Prostate gland (tissue), 2 donors: Measurements from ENCODE around the gene DEAF1. TPM values are rescaled to one million over a fixed set of nuclear protein-coding genes. Genes with fewer than 3 reads are reported as not detected.
"Not testable (repeated sequence)": the region's sequence is repeated elsewhere in the genome, so short reads cannot be mapped to it uniquely, and the experiment has no call there.

Source experiments
- DNase-seq: peaks from one replicate; pipeline ENCODE4 v3.0.0-alpha.2; 2019; ENCODE audit warnings: low spot score
- H3K27ac ChIP-seq, 2 donors: fragments of 200-600 bp; sonication (generic); 2 replicates each; pipeline ENCODE4 v1.5.1; 2017 to 2019
- H3K27me3 ChIP-seq: fragments of 200-600 bp; sonication (generic); replicated peaks from 2 replicates; pipeline ENCODE4 v1.5.1; 2019; ENCODE audit not compliant: insufficient read depth
- H3K36me3 ChIP-seq, 2 donors: fragments of 200-600 bp; sonication (generic); 1 replicate in 1 of 2; 2 replicates in 1 of 2; pipeline versions ENCODE4 v1.5.1 to v1.8.1; 2017 to 2019
- H3K4me1 ChIP-seq: fragments of 200-600 bp; sonication (generic); replicated peaks from 2 replicates; pipeline ENCODE4 v1.5.1; 2019
- H3K4me3 ChIP-seq, 2 donors: fragments of 200-600 bp; sonication (generic); 2 replicates each; pipeline ENCODE4 v1.5.1; 2017 to 2019
- H3K9me3 ChIP-seq: fragments of 200-600 bp; sonication (generic); 2 replicates; pipeline ENCODE4 v1.5.1; 2017
- POLR2A ChIP-seq: fragments of 450-650 bp; IDR thresholded peaks from one replicate; pipeline ENCODE4 v1.6.1; 2016; ENCODE audit warnings: antibody characterized with exemption, mild to moderate bottlenecking
- POLR2AphosphoS5 ChIP-seq: sonication (generic); formaldehyde crosslinking; IDR thresholded peaks from one replicate; pipeline ENCODE4 v1.6.1; 2017; ENCODE audit warnings: antibody characterized with exemption
- WGBS: methylation state at CpG from one replicate; pipeline ENCODE4 v1.1.5; 2018; 5-methylcytosine and 5-hydroxymethylcytosine counted together
- intact Hi-C: fragments of 100-400 bp; cut with DNase I; formaldehyde crosslinking; loops from one replicate; pipeline ENCODE4 v1.14.2; 2022
- total RNA-seq, 2 donors: library from RNA; depleted of rRNA; stranded (reverse); fragments of >200 nt; gene quantifications; one replicate each; pipeline ENCODE4 v1.1.0, GENCODE V29; 2016
- TF ChIP-seq, protein P1 (sequence below), 4 experiments: fragments of 200-600 bp in 2 of 4; fragments of 450-650 bp in 2 of 4; sonication (generic) in 2 of 4; IDR thresholded peaks; 1 replicate in 3 of 4; 2 replicates in 1 of 4; pipeline ENCODE4 v1.5.1; 2016 to 2019; ENCODE audit warnings: antibody characterized with exemption in 4 of 4, mild to moderate bottlenecking in 2 of 4, moderate library complexity in 2 of 4

The DEAF1 gene
- total RNA-seq, 2 donors from 2014 or later, result 53.5 to 102 TPM

GRCh38 chr11:655036-655726 is 39.8 kb downstream of the DEAF1 start:
- no peaks in the 10 kb centered on the region for H3K27me3 ChIP-seq
- H3K9me3 ChIP-seq, result no peaks in the 10 kb centered on the region
- intact Hi-C loops, result no loop called here
- no peaks in the 10 kb centered on the region for H3K4me1 ChIP-seq
- H3K4me3 ChIP-seq, result no peak overlapping the region
- H3K27ac ChIP-seq, result no peak overlapping the region
- no peaks in the 10 kb centered on the region for H3K36me3 ChIP-seq
- DNase-seq, result no peak
- TF ChIP-seq POLR2AphosphoS5 (no peak), POLR2A (no peak)
- TF ChIP-seq, protein P1, sequence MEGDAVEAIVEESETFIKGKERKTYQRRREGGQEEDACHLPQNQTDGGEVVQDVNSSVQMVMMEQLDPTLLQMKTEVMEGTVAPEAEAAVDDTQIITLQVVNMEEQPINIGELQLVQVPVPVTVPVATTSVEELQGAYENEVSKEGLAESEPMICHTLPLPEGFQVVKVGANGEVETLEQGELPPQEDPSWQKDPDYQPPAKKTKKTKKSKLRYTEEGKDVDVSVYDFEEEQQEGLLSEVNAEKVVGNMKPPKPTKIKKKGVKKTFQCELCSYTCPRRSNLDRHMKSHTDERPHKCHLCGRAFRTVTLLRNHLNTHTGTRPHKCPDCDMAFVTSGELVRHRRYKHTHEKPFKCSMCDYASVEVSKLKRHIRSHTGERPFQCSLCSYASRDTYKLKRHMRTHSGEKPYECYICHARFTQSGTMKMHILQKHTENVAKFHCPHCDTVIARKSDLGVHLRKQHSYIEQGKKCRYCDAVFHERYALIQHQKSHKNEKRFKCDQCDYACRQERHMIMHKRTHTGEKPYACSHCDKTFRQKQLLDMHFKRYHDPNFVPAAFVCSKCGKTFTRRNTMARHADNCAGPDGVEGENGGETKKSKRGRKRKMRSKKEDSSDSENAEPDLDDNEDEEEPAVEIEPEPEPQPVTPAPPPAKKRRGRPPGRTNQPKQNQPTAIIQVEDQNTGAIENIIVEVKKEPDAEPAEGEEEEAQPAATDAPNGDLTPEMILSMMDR (IDR thresholded peaks at IDR 0.05), result no peak
- WGBS, result 83% methylated on average over 30 of the region's 30 CpGs

DNA sequence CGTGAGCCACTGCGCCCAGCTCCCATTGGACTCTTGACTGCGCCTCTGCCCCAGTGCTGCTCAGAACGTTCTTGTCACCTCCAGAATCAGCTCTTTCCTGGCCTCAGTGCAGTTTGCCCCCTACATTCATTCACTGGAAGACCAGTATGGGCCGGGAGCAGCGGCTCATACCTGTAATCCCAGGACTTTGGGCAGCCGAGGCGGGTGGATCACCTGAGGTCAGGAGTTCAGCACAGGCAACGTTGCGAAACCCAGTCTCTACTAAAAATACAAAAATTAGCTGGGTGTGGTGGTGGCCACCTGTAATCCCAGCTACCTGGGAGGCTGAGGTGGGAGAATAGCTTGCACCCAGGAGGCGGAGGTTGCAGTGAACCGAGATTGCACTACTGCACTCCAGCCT is 40.6 kb downstream of the DEAF1 start:
- DNase-seq, H3K36me3 ChIP-seq, H3K4me1 ChIP-seq, H3K4me3 ChIP-seq, H3K9me3 ChIP-seq, intact Hi-C loops, H3K27me3 ChIP-seq, H3K27ac ChIP-seq: not testable (repeated sequence)
- 95% methylated on average over 12 of the region's 12 CpGs for WGBS

- DNase-seq, result no peak
- H3K36me3 ChIP-seq, result no peaks in the 10 kb centered on the region
- no peaks in the 10 kb centered on the region for H3K27me3 ChIP-seq
- H3K4me3 ChIP-seq, result no peak overlapping the region
- H3K9me3 ChIP-seq, result no peaks in the 10 kb centered on the region
- no peak overlapping the region for H3K27ac ChIP-seq
- intact Hi-C loops, result no loop called here
- 98% methylated on average over 15 of the region's 15 CpGs for WGBS
- TF ChIP-seq, protein P1 (IDR thresholded peaks at IDR 0.05), result no peak
- TF ChIP-seq POLR2AphosphoS5, result no peak
- no peak for TF ChIP-seq POLR2A
- no peaks in the 10 kb centered on the region for H3K4me1 ChIP-seq
These were observed 41.2 kb downstream of the DEAF1 start for GRCh38 chr11:653837-654236.

- H3K4me3 ChIP-seq, intact Hi-C loops, H3K9me3 ChIP-seq, H3K4me1 ChIP-seq, H3K27me3 ChIP-seq, DNase-seq, H3K36me3 ChIP-seq, H3K27ac ChIP-seq: not testable (repeated sequence)
- 91% methylated on average over 14 of the region's 14 CpGs for WGBS
These were observed 41.9 kb downstream of the DEAF1 start for GRCh38 chr11:653136-653535.

DNA sequence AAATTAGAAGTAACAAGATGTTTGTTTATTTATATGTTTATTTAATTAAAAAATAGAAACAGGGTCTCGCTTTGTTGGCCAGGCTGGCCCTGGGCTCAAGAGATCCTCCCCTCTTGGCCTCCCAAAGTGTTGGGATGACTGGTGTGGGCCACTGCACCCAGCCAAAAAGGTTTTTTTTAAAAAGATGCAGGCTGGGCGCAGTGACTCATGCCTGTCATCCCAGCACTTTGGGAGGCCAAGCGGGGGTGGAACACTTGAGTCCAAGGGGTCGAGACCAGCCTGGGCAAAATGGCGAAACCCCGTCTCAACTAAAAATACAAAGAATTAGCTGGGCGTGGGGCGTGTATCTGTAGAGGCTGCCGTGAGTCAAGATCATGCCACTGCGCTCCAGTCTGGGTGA is 44.5 kb downstream of the DEAF1 start:
- WGBS, result 94% methylated on average over 10 of the region's 10 CpGs
- Histone ChIP-seq H3K4me3 (no peak overlapping the region), H3K9me3 (no peaks in the 10 kb centered on the region), H3K36me3 (no peaks in the 10 kb centered on the region), H3K4me1 (no peaks in the 10 kb centered on the region), H3K27me3 (no peaks in the 10 kb centered on the region), H3K27ac (no peak overlapping the region)
- intact Hi-C loops, result no loop called here
- no peak for TF ChIP-seq POLR2AphosphoS5
- TF ChIP-seq, protein P1 (IDR thresholded peaks at IDR 0.05), result no peak
- TF ChIP-seq POLR2A, result no peak
- DNase-seq, result no peak

DNA sequence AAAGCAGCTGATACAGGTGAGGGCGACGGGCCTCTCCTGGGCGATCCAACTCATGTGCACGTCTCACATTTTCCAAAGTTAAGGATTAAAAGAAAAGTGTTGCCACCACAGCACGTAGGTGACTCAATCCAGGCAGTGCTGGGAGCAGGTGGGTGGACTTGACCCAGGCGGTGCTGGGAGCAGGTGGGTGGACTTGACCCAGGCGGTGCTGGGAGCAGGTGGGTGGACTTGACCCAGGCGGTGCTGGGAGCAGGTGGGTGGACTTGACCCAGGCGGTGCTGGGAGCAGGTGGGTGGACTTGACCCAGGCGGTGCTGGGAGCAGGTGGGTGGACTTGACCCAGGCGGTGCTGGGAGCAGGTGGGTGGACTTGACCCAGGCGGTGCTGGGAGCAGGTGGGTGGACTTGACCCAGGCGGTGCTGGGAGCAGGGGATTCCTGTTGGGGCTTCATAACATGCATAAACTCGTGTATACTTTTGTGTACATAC is 47.3 kb downstream of the DEAF1 start:
- DNase-seq, H3K9me3 ChIP-seq, H3K4me1 ChIP-seq, H3K27me3 ChIP-seq, H3K4me3 ChIP-seq, H3K27ac ChIP-seq, intact Hi-C loops, H3K36me3 ChIP-seq: not testable (repeated sequence)
- WGBS, result 88% methylated on average over 11 of the region's 14 CpGs
